HG03103 (cell line): ENCODE measurements around the gene SLC19A1.
"Not testable (repeated sequence)": the region's sequence is repeated elsewhere in the genome, so short reads cannot be mapped to it uniquely, and the experiment has no call there.

Experiments used
- ATAC-seq: cut with Tn5 transposase; IDR thresholded peaks from one replicate; pipeline ENCODE4 v1.9.1; 2021; ENCODE audit warnings: low read depth; ENCODE audit not compliant: unreplicated experiment

Gene SLC19A1

DNA sequence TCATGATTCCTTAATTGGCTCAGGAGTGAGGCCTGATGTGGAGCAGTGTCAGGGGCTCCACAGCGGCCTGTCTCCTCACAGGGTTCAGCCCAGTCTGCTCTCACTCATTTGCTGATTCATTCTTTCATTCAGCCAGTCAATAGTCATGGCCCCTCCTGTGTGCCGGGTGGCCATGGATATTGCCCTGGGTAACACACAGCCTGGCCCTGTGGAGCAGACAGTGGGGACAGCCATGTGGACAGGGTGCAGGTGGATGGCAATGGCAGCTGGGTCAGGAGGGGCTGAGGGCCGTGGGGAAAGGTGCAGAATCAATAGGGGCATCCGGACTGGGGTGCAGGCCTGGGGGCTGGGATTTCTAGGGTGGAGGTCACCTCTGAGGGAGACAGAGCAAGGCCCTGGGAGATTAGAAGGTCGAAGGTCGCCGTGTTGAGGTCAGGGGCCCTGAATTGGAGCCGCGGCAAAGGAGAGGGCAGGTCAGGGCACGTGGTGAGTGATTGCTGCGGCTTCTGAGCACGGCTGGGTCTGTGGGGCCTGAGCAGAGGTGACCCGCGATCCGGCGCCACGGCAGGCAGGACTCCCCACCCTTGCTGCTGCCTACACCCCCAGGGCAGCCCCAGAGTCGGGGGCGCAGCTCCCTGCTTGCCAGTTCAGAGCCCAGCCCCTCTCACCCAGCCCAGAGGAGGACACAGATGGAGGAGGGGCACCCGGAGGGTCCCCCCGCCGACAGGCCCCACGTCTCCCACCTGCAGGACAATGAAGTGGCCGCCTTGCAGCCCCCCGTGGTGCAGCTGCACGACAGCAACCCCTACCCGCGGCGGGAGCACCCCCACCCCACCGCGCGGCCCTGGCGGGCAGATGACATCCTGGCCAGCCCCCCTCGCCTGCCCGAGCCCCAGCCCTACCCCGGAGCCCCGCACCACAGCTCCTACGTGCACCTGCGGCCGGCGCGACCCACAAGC is 33.4 kb downstream of the SLC19A1 start:
- ATAC-seq: no peak

DNA sequence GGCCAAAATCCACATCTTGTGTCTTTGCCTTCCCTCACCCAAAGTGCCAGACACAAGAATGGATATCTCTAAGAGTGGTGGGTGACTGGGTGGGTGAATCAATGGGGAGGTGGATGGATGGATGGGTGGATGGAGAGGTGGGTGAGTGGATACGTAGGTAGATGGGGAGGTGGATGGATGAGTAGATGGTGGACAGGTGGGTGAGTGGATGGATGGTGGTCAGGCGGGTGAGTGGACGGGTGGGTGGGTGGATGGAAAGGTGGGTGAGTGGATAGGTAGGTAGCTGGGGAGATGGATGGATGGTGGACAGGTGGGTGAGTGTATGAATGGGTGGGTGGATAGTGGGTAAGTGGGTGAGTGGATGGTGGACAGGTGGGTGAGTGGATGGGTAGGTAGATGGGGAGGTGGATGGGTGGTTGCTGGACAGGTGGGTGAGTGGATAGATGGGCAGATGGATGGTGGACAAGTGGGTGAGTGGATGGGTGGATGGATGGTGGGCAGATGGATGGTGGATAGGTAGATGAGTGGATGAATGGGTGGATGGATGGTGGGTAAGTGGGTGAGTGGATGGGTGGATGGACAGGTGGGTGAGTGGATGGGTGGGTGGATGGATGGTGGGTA is 34.2 kb downstream of the SLC19A1 start:
- no peak for ATAC-seq

DNA sequence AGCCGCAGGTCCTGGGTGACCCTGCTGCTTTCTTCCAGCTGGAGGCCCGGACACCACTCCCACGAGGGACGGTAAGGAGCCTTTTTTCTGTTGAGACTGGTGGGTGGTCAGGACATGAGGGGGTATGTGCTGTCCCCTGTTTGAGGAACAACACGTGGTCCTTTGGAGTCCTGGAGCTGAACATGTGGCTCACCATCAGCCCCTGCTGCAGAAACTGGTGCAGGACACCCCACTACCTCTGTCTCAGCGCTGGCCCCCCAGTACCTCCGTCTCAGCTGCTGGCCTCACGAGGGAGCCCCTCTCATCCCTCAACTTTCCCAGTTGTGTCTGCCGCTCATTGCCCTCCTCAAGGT is 34.7 kb downstream of the SLC19A1 start:
- no peak for ATAC-seq

DNA sequence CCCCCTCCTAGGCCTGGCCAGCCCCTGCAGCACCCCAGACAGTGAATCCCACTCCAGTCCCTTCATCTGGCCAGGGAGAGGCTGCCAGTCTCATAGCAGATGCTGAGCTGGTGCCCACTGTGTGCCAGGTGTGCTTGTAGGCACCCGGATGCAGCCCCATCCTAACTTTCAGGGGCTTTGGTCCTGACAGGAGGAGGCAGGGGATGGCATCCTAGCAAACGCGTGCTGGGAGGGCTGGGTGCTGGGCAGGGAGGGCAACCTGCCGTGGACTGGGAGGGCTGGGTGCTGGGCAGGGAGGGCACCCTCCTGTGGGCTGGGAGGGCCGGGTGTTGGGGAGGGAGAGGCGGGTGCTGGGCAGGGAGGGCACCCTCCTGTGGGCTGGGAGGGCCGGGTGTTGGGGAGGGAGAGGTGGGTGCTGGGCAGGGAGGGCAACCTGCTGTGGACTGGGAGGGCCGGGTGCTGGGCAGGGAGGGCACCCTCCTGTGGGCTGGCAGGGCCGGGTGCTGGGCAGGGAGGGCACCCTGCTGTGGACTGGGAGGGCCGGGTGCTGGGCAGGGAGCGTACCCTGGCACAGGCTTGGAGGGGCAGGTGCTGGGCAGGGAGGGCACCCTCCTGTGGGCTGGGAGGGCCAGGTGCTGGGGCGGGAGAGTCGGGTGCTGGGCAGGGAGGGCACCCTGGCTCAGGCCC is 35.3 kb downstream of the SLC19A1 start:
- no peak for ATAC-seq

DNA sequence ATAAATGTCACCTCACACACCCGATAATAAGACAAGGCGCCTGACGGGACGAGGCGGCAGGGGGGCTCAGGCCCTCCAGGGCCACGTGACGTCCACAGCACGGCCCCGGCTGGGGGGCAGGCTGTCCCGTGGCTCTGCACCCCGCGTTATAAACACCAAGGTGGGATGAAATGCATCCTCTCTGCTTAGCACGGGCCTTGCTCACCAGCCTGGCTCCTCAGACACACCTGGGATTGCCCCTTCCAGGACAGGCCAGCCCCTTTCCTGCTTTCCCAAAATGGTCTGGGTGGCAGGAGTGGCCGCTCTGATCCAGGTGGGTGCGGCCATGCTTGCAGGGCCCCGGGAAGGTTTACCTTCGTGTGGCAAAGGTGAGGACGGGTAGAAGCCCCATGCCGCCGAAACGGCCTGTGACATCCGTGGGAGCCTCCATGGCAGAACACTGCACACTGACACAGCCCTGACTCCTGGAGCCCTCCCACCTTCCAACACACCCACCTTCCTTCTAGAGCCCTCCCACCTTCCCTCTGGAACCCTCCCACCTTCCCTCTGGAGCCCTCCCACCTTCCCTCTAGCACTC is 35.9 kb downstream of the SLC19A1 start:
- no peak for ATAC-seq

DNA sequence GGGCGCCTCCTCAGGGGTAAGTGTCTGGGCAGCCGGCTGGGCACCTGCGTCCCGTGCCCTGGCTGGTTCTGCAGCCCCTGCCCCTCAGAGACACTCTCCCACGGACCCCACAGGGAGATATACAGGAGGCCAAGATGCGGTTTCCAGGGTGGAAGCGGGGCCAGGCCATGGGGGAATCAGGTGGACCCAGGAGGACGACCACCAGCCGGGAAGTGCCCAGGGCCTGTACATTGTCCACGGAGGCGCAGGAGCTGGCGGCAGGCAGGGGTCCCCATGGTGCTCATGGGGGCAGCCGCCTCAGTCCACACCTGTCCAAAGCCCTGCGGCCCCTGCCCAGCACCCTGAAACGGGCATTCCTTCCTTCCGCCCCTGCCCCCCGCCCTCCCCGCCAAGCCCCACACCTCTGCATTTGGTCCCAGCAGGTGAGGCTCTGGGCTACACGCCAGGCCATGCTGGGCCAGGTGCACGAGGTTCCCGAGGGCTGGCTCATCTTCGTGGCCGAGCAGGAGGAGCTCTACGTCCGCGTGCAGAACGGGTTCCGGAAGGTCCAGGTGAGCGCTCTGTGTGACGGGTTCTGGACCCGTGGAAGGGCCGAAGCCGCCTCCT is 36.7 kb downstream of the SLC19A1 start:
- ATAC-seq: no peak

DNA sequence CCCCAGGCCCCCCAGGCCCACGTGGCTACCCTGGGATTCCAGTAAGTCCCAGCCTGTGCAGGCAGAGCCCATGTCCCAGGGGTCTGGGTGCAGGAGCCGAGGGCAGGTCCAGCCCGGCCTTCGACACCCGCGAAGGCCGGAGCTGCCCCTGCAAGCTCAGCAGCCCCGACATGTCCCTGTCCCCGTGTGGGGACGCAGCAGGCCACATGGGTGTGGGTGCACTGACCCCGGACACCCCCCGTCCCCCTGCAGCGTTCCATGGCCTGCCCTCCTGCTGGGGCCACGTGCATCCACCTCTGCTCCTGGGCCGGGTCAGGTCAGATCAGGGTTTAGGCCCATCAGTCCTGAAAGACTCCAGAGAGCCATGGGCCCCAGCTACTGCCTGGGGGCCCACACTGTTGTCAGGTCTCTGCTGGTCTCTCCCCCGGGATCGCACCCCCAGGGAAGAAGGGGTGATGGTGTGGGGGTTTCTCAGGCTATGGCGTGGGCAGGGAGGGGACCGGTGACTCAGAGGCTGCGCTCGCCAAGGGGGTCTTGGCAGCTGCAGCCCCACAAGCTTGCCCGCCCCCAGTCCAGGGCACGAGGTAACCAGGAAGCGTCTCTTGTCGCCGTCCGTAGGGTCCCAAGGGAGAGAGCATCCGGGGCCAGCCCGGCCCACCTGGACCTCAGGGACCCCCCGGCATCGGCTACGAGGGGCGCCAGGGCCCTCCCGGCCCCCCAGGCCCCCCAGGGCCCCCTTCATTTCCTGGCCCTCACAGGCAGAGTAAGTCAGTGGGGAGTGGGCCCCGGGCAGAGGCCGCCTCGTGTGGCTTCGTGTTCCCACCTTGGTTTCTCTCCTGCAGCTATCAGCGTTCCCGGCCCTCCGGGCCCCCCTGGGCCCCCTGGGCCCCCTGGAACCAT is 37.5 kb downstream of the SLC19A1 start:
- no peak for ATAC-seq

DNA sequence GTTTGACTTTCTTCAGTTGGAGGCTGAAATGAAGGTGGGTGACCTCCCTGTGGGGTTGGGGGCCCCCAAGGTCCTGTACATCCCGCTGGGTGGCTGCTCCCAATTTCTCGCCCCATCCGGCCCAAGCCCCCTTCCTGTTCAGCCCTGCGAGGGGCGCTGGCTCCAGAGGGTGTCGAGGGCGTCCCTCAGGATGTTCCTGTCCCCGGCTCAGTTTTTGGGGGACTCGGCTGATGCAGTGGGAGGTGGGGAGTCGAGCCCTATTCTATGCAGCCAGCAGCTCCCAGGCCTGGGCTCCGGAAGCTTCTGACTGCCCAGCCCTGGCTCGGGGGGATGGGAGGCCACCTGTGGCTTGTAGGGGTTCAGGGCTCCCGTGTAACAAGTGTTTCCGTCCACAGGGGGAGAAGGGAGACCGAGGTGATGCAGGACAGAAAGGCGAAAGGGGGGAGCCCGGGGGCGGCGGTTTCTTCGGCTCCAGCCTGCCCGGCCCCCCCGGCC is 38.2 kb downstream of the SLC19A1 start:
- ATAC-seq: no peak

DNA sequence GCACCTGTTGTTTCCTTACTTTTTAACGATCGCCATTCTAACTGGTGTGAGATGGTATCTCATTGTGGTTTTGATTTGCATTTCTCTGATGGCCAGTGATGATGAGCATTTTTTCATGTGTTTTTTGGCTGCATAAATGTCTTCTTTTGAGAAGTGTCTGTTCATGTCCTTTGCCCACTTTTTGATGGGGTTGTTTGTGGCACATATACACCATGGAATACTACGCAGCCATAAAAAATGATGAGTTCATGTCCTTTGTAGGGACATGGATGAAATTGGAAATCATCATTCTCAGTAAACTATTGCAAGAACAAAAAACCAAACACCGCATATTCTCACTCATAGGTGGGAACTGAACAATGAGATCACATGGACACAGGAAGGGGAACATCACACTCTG is 39.0 kb downstream of the SLC19A1 start:
- not testable (repeated sequence) for ATAC-seq

DNA sequence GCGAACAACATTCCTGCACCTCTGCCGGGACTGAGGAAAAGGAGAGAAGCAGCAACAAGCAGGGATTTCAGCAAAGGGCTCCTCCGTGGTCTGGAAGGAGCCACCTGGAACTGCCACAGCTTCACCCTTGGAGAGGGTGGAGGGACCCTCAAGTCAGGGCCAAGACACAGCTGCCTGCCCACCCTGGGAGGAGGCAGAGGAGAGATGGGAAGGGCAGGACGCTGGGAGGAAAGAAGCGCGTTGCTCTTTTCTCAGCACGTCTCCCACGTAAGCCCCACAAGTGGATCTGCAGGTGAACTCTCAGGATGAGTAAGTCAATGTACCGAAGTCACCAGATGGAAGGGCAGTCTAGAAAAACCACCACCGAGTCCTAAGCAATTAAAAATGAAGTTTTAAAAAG is 39.6 kb downstream of the SLC19A1 start:
- no peak for ATAC-seq

DNA sequence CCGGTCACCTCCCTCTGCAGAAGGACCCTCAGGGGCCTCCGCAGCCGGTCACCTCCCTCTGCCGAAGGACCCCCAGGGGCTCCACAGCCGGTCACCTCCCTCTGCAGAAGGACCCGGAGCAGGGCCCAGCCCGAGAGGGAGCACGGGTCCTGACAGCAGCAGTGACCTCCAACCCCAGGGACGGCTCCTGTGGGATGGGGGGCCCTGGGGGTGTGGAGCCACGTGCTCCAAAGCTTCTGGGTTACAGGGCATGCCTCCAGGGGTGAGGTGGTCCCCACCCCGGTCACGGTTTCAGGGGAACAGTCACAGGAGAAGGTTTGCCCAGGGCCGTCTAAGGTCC is 40.3 kb downstream of the SLC19A1 start:
- ATAC-seq: no peak

DNA sequence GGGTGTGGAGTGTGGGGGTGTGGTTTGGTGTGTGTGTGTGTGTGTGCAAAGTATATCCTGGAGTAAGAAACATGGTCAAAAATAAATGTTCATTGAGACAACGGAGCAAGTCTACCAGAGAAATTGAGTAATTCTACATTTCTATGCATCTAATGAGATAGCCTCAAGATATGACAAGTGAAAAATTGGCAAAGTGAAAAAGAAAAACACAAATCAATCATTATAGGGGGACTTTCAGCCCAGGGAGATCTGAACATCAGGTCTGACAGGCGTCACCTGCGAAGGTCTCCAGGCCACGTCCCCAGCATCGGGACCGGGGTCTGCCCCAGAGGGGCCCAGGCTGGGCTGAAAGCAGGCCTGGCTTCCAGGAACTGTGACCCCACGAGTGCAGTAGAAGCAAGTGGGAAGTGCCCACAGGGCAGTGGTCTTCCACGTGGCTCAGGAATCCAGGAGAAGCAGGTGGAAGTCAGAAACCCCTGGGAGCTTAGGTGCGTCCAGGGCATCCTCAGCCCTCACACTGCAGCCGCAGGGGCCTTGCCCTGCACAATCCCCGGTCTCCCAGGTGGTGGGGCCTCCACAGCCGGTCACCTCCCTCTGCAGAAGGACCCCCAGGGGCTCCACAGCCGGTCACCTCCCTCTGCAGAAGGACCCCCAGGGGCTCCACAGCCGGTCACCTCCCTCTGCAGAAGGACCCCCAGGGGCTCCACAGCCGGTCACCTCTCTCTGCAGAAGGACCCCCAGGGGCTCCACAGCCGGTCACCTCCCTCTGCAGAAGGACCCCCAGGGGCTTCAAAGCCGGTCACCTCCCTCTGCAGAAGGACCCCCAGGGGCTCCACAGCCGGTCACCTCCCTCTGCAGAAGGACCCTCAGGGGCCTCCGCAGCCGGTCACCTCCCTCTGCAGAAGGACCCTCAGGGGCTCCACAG is 40.9 kb downstream of the SLC19A1 start:
- ATAC-seq: not testable (repeated sequence)

DNA sequence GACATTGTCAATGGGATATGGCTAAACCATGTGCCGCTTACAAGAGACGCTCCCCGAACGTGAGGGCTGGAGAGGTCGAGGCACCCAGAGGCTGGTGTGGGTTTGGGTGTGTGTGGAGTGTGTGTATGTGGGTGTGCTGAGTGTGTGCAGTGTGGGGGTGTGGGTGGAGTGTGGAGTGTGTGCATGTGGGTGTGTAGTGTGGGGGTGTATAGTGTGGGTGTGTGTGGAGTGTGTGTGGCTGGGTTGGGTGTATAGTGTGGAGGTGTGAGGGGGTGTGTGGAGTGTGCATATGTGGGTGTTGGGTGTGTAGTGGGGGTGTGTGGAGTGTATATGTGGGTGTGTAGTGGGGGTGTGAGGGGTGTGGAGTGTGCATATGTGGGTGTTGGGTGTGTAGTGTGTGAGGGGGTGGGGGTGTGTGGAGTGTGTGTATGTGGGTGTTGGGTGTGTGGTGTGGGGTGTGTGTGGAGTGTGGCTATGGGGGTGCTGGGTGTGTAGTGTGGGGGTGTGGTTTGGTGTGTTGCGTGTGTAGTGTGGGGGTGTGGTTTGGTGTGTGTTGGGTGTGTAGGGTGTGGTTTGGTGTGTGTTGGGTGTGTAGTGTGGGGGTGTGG is 42.2 kb downstream of the SLC19A1 start:
- no peak for ATAC-seq

DNA sequence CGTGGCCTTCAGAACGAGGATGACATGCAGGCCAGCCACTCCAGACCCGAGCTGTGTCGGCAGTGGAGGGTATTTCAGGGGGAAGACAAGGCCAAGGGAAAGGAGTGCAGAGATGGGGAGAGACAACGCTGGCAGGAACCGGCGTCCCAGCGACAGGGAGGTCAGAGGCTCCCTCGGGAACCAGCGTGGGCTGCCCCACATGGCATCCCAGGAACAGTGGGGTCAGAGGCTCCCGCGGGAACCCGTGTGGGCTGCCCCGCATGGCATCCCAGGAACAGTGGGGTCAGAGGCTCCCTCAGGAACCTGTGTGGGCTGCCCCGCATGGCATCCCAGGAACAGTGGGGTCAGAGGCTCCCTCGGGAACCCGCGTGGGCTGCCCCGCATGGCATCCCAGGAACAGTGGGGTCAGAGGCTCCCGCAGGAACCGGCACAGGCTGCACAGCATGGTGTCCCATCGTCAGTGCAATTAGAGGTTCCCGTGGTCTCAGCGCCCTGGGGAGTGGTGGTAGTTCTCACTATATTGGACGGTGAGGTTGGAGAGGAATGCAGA is 43.0 kb downstream of the SLC19A1 start:
- no peak for ATAC-seq

DNA sequence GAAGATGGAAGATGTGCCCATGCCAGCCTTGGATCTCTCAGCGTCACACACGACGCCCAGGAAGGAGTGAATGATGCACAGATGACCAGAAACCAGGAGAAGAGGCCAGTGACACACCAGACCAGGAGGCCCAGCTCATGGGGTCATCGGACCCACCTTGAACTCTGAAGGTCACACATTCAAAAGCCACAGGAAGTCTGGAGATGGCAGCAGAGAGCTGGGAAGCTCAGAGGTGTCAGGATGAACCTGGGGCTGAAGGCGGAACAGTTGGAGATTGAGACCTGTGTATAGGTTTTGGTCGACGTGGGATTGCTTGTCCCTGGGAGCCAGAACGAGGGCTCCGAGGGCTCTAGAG is 43.6 kb downstream of the SLC19A1 start:
- ATAC-seq: no peak

DNA sequence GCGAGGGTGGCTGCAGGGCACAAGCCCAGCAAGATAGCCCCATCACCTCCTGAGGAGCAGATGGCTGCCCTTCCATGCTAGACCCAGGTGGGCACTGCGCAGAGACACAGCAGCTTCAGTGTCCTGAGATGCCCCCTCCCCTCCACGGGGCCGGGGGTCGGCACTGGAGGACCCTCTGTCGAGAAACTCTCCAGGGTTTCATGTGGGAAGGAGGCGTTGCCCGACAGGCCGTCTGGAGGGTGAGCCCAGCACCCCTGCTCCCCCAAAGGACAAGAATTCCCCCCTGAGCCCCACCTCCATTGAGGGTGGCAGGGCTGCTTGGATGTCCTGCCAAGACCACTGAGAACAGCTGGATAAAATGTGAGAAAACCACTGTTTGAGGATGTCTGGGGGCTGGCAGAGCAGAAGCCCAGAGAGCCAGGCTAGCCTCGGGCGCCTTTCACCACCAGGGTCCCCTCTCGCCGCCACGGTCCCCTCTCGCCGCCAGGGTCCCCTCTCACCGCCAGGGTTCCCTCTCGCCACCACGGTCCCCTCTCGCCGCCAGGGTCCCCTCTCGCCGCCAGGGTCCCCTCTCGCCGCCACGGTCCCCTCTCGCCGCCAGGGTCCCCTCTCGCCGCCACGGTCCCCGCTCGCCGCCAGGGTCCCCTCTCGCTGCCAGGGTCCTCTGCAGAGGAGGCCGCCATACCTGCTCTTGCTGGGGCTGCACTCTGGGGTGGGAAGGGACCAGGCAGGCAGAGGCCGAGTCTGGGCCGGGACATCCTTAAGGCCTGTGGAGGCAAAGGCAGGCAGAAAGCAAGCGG is 44.2 kb downstream of the SLC19A1 start:
- ATAC-seq: no peak
